ENCODE measurements around the gene ATR.

Gene ATR

GRCh38 chr3:142507241-142507640 lies 71.3 kb downstream of the ATR start:
- DNase-seq = no peak

- no peak for DNase-seq
Measured at GRCh38 chr3:142502187-142502985, 76.1 kb downstream of the ATR start.

- DNase-seq = no peak
Measured at GRCh38 chr3:142501004-142501926, 77.3 kb downstream of the ATR start.

GRCh38 chr3:142500211-142500610 lies 78.3 kb downstream of the ATR start:
- DNase-seq = no peak

GRCh38 chr3:142498397-142499180 lies 79.9 kb downstream of the ATR start:
- DNase-seq = no peak

GRCh38 chr3:142497729-142498128 lies 80.8 kb downstream of the ATR start:
- no peak for DNase-seq

- DNase-seq = no peak
Measured at GRCh38 chr3:142495103-142495502, 83.4 kb downstream of the ATR start.

- no peak for DNase-seq
Measured at GRCh38 chr3:142492184-142492583, 86.3 kb downstream of the ATR start.

GRCh38 chr3:142489572-142490323 lies 88.8 kb downstream of the ATR start:
- no peak for DNase-seq

- no peak for DNase-seq
Measured at GRCh38 chr3:142484912-142485435, 93.6 kb downstream of the ATR start.

GRCh38 chr3:142481196-142481595 lies 97.3 kb downstream of the ATR start:
- DNase-seq = no peak

GRCh38 chr3:142470826-142471225 lies 107.7 kb downstream of the ATR start:
- no peak for DNase-seq

GRCh38 chr3:142468456-142468855 lies 110.1 kb downstream of the ATR start:
- no peak for DNase-seq

GRCh38 chr3:142467768-142468167 lies 110.8 kb downstream of the ATR start:
- DNase-seq = no peak

GRCh38 chr3:142460689-142461088 lies 117.8 kb downstream of the ATR start:
- no peak for DNase-seq

- no peak for DNase-seq
Measured at GRCh38 chr3:142459929-142460328, 118.6 kb downstream of the ATR start.

- no peak for DNase-seq
Measured at GRCh38 chr3:142459096-142459495, 119.4 kb downstream of the ATR start.

- DNase-seq = no peak
Measured at GRCh38 chr3:142450881-142451280, 127.7 kb downstream of the ATR start.

- no peak for DNase-seq
Measured at GRCh38 chr3:142450189-142450588, 128.3 kb downstream of the ATR start.

GRCh38 chr3:142447852-142448823 lies 130.4 kb downstream of the ATR start, which contains the start of gene XRN1:
Gene XRN1, minus strand, starts transcription at chr3:142448037. Its CDS starts 93 bp downstream, at chr3:142447944.
- DNase-seq = peak; percentile 97
